Measurements from ENCODE around the gene NAPA.

DNA sequence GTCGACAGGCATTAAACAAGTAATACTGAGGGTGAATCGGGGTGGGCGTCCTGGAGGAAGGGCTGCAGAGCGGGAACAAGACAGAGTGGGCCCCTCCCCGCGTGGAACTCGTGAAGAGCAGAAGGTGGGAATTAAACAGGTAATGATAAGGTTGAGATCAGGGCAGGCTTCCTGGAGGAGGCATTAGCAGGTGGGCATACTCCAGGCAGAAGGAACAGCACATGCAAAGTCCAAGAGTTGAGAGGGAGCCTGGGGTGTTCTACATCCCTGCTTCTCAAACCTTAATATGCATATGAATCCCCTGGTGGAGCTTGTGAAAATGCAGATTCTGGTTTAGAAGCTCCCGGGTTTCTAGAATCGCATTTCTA, 66.5 kb downstream of the NAPA start:
- TF ChIP-seq, protein P1, sequence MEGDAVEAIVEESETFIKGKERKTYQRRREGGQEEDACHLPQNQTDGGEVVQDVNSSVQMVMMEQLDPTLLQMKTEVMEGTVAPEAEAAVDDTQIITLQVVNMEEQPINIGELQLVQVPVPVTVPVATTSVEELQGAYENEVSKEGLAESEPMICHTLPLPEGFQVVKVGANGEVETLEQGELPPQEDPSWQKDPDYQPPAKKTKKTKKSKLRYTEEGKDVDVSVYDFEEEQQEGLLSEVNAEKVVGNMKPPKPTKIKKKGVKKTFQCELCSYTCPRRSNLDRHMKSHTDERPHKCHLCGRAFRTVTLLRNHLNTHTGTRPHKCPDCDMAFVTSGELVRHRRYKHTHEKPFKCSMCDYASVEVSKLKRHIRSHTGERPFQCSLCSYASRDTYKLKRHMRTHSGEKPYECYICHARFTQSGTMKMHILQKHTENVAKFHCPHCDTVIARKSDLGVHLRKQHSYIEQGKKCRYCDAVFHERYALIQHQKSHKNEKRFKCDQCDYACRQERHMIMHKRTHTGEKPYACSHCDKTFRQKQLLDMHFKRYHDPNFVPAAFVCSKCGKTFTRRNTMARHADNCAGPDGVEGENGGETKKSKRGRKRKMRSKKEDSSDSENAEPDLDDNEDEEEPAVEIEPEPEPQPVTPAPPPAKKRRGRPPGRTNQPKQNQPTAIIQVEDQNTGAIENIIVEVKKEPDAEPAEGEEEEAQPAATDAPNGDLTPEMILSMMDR (conservative IDR thresholded peaks at IDR 0.05; ENCODE audit: low read depth, low read length), result no peak
- TF ChIP-seq EZH2 (IDR thresholded peaks at IDR 0.05; ENCODE audit: low read length, unreplicated experiment) (no peak), EZH2phosphoT487 (IDR thresholded peaks at IDR 0.05; ENCODE audit: borderline replicate concordance, low read length) (no peak)

Measured in PC-3 (cell line).